Effector memory CD8-positive, alpha-beta T cell (primary cell): ENCODE data around the gene PRB2.

ENCODE experiments used
- ATAC-seq: fragments of 150-1000 bp; cut with Tn5 transposase; replicated peaks from 2 replicates; pipeline ENCODE4 v1.10.0; 2021; ENCODE audit warnings: mild to moderate bottlenecking, moderate library complexity
- DNase-seq, 3 experiments: peaks; one replicate each; pipeline ENCODE4 v3.0.0; 2021
- H3K27ac Mint-ChIP-seq, 2 donors: one replicate each; pipeline ENCODE4 v1.8.0; 2022; ENCODE audit warnings: mild to moderate bottlenecking in 2 of 2, mixed read lengths in 2 of 2, moderate library complexity in 2 of 2
- H3K27me3 Mint-ChIP-seq, 2 donors: one replicate each; pipeline ENCODE4 v1.8.0; 2022; ENCODE audit warnings: mixed read lengths in 2 of 2
- H3K36me3 Mint-ChIP-seq: one replicate; pipeline ENCODE4 v1.8.0; 2022; ENCODE audit warnings: mild to moderate bottlenecking, moderate library complexity, mixed read lengths; ENCODE audit not compliant: insufficient read depth
- H3K4me1 Mint-ChIP-seq, 2 donors: one replicate each; pipeline ENCODE4 v1.8.0; 2022; ENCODE audit warnings: low read depth in 2 of 2, mixed read lengths in 2 of 2
- H3K4me3 Mint-ChIP-seq, 2 donors: one replicate each; pipeline ENCODE4 v1.8.0; 2022; ENCODE audit warnings: mild to moderate bottlenecking in 2 of 2, mixed read lengths in 2 of 2, moderate library complexity in 2 of 2
- H3K9me3 Mint-ChIP-seq, 2 donors: one replicate each; pipeline ENCODE4 v1.8.0; 2022; ENCODE audit warnings: mixed read lengths in 2 of 2

The PRB2 gene

GRCh38 chr12:11347810-11348209 lies 47.6 kb downstream of the PRB2 start:
- H3K4me3 Mint-ChIP-seq, result no peak overlapping the region
- no peak overlapping the region for H3K27ac Mint-ChIP-seq
- H3K4me1 Mint-ChIP-seq, result no peaks in the 10 kb centered on the region
- H3K36me3 Mint-ChIP-seq, result no peaks in the 10 kb centered on the region
- no peaks in the 10 kb centered on the region for H3K9me3 Mint-ChIP-seq
- DNase-seq (no peak), ATAC-seq (no peak)
- no peaks in the 10 kb centered on the region for H3K27me3 Mint-ChIP-seq

GRCh38 chr12:11344500-11344899 lies 50.9 kb downstream of the PRB2 start:
- Mint-ChIP-seq H3K36me3 (peaks cover 3% of the 10 kb centered on the region), H3K27me3 (peaks cover 0 to 4% of the 10 kb centered on the region in 2 donors), H3K27ac (no peak overlapping the region), H3K4me1 (no peaks in the 10 kb centered on the region), H3K4me3 (no peak overlapping the region), H3K9me3 (no peaks in the 10 kb centered on the region)
- DNase-seq (no peak), ATAC-seq (no peak)
